Measurements from ENCODE around the gene SLC26A6.

SLC26A6 gene

GRCh38 chr3:48633256-48633655 is 2.0 kb downstream of the SLC26A6 start:
- no peak for TF ChIP-seq PAX5 (IDR thresholded peaks at IDR 0.05; ENCODE audit: insufficient read depth, low read length, severe bottlenecking)
- no peak for TF ChIP-seq POU2F2 (IDR thresholded peaks at IDR 0.05; ENCODE audit: low read depth, low read length)
- TF ChIP-seq POLR2AphosphoS5 (IDR thresholded peaks at IDR 0.05; ENCODE audit: low read depth, low read length): no peak
- no peak for TF ChIP-seq SPI1 (IDR thresholded peaks at IDR 0.05; ENCODE audit: low read depth, low read length)
- TF ChIP-seq POLR2A (IDR thresholded peaks at IDR 0.05; ENCODE audit: low read depth, low read length): no peak
- no peak for TF ChIP-seq TAF1 (IDR thresholded peaks at IDR 0.05; ENCODE audit: low read depth, low read length)
- DNase-seq (ENCODE audit: insufficient read length, low spot score) (no peak), FAIRE-seq (no peak)

- TF ChIP-seq SPI1 (IDR thresholded peaks at IDR 0.05; ENCODE audit: low read depth, low read length): no peak
- no peak for TF ChIP-seq POLR2A (IDR thresholded peaks at IDR 0.05; ENCODE audit: low read depth, low read length)
- TF ChIP-seq POLR2AphosphoS5 (IDR thresholded peaks at IDR 0.05; ENCODE audit: low read depth, low read length): no peak
- TF ChIP-seq POU2F2 (IDR thresholded peaks at IDR 0.05; ENCODE audit: low read depth, low read length): no peak
- TF ChIP-seq TAF1 (IDR thresholded peaks at IDR 0.05; ENCODE audit: low read depth, low read length): no peak
- TF ChIP-seq PAX5 (IDR thresholded peaks at IDR 0.05; ENCODE audit: insufficient read depth, low read length, severe bottlenecking): no peak
- no peak for FAIRE-seq
- DNase-seq (ENCODE audit: insufficient read length, low spot score): no peak
These were observed 3.5 kb downstream of the SLC26A6 start for GRCh38 chr3:48631516-48632448.

GRCh38 chr3:48630833-48631232 is 4.4 kb downstream of the SLC26A6 start:
- FAIRE-seq (no peak), DNase-seq (ENCODE audit: insufficient read length, low spot score) (no peak)
- TF ChIP-seq TAF1 (IDR thresholded peaks at IDR 0.05; ENCODE audit: low read depth, low read length): no peak
- no peak for TF ChIP-seq SPI1 (IDR thresholded peaks at IDR 0.05; ENCODE audit: low read depth, low read length)

GRCh38 chr3:48630407-48630806 is 4.9 kb downstream of the SLC26A6 start:
- DNase-seq (ENCODE audit: insufficient read length, low spot score): no peak
- TF ChIP-seq POLR2A (IDR thresholded peaks at IDR 0.05; ENCODE audit: low read depth, low read length) (no peak), POU2F2 (IDR thresholded peaks at IDR 0.05; ENCODE audit: low read depth, low read length) (no peak), SPI1 (IDR thresholded peaks at IDR 0.05; ENCODE audit: low read depth, low read length) (no peak), POLR2AphosphoS5 (IDR thresholded peaks at IDR 0.05; ENCODE audit: low read depth, low read length) (no peak), PAX5 (IDR thresholded peaks at IDR 0.05; ENCODE audit: insufficient read depth, low read length, severe bottlenecking) (no peak), TAF1 (IDR thresholded peaks at IDR 0.05; ENCODE audit: low read depth, low read length) (no peak)
- FAIRE-seq: no peak

GRCh38 chr3:48629894-48630293 is 5.4 kb downstream of the SLC26A6 start:
- DNase-seq (ENCODE audit: insufficient read length, low spot score) (no peak), FAIRE-seq (no peak)
- TF ChIP-seq PAX5 (IDR thresholded peaks at IDR 0.05; ENCODE audit: insufficient read depth, low read length, severe bottlenecking): no peak
- no peak for TF ChIP-seq POLR2A (IDR thresholded peaks at IDR 0.05; ENCODE audit: low read depth, low read length)
- TF ChIP-seq TAF1 (IDR thresholded peaks at IDR 0.05; ENCODE audit: low read depth, low read length): no peak
- TF ChIP-seq POLR2AphosphoS5 (IDR thresholded peaks at IDR 0.05; ENCODE audit: low read depth, low read length): no peak
- no peak for TF ChIP-seq SPI1 (IDR thresholded peaks at IDR 0.05; ENCODE audit: low read depth, low read length)
- TF ChIP-seq POU2F2 (IDR thresholded peaks at IDR 0.05; ENCODE audit: low read depth, low read length): no peak

GRCh38 chr3:48628277-48629017 is 6.8 kb downstream of the SLC26A6 start:
- TF ChIP-seq POU2F2 (IDR thresholded peaks at IDR 0.05; ENCODE audit: low read depth, low read length): no peak
- no peak for TF ChIP-seq SPI1 (IDR thresholded peaks at IDR 0.05; ENCODE audit: low read depth, low read length)
- no peak for DNase-seq (ENCODE audit: insufficient read length, low spot score)
- FAIRE-seq: no peak

GRCh38 chr3:48625600-48625999 is 9.7 kb downstream of the SLC26A6 start:
- no peak for DNase-seq (ENCODE audit: insufficient read length, low spot score)
- TF ChIP-seq SPI1 (IDR thresholded peaks at IDR 0.05; ENCODE audit: low read depth, low read length): no peak
- TF ChIP-seq POLR2AphosphoS5 (IDR thresholded peaks at IDR 0.05; ENCODE audit: low read depth, low read length): no peak
- no peak for TF ChIP-seq POU2F2 (IDR thresholded peaks at IDR 0.05; ENCODE audit: low read depth, low read length)
- no peak for FAIRE-seq

GRCh38 chr3:48624767-48625166 is 10.5 kb downstream of the SLC26A6 start:
- no peak for TF ChIP-seq PAX5 (IDR thresholded peaks at IDR 0.05; ENCODE audit: insufficient read depth, low read length, severe bottlenecking)
- no peak for TF ChIP-seq POLR2A (IDR thresholded peaks at IDR 0.05; ENCODE audit: low read depth, low read length)
- TF ChIP-seq SPI1 (IDR thresholded peaks at IDR 0.05; ENCODE audit: low read depth, low read length): no peak
- no peak for TF ChIP-seq TAF1 (IDR thresholded peaks at IDR 0.05; ENCODE audit: low read depth, low read length)
- no peak for TF ChIP-seq POU2F2 (IDR thresholded peaks at IDR 0.05; ENCODE audit: low read depth, low read length)
- no peak for TF ChIP-seq POLR2AphosphoS5 (IDR thresholded peaks at IDR 0.05; ENCODE audit: low read depth, low read length)
- DNase-seq (ENCODE audit: insufficient read length, low spot score) (no peak), FAIRE-seq (no peak)

- no peak for FAIRE-seq
- no peak for TF ChIP-seq SPI1 (IDR thresholded peaks at IDR 0.05; ENCODE audit: low read depth, low read length)
- TF ChIP-seq PAX5 (IDR thresholded peaks at IDR 0.05; ENCODE audit: insufficient read depth, low read length, severe bottlenecking): no peak
- TF ChIP-seq POLR2A (IDR thresholded peaks at IDR 0.05; ENCODE audit: low read depth, low read length): no peak
- no peak for TF ChIP-seq POU2F2 (IDR thresholded peaks at IDR 0.05; ENCODE audit: low read depth, low read length)
- TF ChIP-seq TAF1 (IDR thresholded peaks at IDR 0.05; ENCODE audit: low read depth, low read length): no peak
- no peak for TF ChIP-seq POLR2AphosphoS5 (IDR thresholded peaks at IDR 0.05; ENCODE audit: low read depth, low read length)
- no peak for DNase-seq (ENCODE audit: insufficient read length, low spot score)
These were observed 11.3 kb downstream of the SLC26A6 start for GRCh38 chr3:48623851-48624547.
